GM18526 (cell line): ENCODE results near the gene KRT3.

Experiments used
- POLR2A ChIP-seq: IDR thresholded peaks from 3 replicates; pipeline ENCODE4 v1.6.1; 2011; ENCODE audit not compliant: insufficient read length; ENCODE audit errors: extremely low read depth

KRT3 gene

DNA sequence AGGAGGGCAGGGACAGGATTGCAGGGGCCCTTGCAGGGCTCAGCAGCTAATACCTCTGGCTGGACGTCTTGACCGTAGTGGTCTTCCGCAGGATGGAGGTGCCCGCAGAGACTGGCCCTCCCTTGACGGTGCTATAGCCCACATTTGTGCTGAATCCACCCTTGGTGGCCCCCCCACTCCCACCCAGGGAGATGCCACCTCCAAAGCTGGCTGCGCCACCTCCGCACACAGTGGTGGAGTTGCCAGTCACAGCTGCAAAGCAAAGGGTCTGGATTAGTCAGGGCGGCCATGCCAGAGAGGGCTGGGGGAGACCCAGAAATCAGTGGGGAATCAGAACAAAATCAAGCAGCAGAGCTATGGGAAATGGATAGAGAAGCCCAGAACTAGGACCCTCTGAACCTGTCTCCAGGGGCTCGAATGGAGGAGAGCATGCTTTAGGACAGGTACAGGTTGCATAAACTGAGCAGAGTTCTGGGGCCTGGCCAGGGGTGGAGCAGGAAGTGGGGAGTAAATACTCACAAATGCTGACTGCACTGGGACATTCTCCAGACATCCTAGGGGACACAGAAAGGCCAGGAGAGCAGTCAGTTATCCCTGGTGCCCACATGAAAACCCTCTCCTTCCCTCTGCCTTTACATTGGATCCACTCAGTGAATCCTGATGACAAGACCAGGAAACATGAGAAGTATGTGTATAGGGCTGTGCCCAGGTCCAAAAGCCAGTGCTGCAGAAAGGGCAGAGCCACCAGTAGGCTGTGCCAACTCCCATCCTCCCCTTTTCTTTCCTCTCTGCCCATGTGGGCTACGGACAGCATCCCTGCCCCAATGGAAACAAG lies 26.1 kb upstream of the KRT3 start:
- no peak for TF ChIP-seq POLR2A

DNA sequence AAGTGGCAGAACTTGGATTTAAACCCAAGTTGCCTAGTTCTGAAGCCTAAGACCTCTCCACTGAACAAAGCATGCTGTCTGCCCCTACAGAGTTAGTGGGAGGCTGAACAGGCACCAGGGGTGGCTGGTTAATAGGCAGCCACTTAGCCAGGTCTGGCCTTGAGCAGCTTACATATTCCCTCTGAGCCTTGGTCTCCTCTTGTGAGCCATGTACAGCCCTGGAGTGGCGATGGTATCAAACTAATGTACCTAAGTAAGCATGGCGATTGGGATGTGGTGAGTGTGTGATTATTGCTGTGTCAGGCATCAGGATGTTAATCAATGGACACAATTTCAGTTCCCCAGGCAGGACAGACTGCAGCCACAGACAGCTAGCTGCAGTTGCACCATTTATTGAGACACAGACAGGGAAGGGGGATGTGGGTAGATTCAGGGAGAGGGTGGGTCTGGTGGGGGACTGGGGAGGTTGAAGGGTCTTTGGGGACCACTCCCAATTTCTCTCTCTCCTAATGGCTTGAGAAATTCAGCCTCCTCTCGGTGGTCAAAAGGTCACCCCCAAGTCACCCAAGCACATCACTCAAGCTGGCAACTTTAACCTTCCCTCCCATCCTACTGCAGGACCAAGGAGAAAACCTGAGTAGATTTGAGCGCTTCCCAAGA lies 25.3 kb upstream of the KRT3 start:
- TF ChIP-seq POLR2A, result no peak

DNA sequence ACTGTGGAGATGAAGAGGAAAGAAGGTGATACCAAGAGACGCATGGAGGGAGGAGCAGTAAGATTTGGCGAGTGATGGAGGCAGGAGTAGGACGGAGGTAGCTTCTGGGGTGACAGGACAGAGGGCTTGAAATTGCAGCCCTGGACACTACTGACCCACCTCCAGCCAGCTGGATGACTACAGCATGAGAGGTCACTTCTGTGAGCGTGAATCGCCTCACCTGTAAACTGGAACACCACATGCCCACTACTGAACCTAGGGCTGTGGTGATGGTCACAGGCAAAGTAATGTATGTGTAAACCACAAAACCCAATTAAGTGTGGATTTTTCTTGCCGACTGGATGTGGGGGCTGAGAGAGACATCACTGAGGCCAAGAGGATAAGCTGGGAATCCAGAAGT lies 24.6 kb upstream of the KRT3 start:
- no peak for TF ChIP-seq POLR2A

DNA sequence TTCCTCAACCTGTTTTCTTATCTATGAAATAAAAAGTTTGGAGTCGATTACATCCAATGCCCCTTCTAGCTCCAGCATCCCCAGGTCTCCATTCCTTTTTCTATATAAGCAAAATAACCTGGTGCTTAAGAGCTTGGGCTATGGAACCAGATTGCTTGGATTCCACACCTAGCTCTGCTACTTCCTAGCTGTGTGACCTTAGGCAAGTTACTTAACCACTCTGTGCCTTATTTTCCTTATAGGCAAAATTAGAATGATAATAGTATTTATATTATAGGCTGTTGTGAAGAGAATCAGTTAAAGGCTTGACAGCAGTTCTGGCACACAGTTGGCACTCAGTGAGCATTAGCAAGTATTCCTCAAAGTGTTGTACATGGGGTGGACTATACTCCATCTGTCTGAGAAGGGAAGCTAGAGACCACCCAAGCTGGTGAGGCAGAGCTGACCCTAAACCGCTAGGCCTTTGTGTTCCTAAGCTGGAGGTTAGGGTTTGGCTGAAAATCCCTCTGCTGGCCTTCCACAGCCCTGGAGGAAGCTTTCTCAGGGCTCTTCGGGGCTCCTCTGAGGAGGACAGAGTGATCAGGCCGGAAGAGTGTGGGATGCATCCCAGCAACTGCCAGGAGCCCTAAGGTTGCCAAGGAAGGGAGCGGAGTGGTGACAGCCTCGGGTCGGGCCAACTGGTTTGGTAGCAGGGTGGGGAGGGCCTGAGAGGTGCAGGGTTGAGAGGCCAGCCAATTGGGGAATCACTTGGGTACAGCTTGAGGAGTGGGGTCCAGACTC lies 24.0 kb upstream of the KRT3 start:
- TF ChIP-seq POLR2A, result no peak

DNA sequence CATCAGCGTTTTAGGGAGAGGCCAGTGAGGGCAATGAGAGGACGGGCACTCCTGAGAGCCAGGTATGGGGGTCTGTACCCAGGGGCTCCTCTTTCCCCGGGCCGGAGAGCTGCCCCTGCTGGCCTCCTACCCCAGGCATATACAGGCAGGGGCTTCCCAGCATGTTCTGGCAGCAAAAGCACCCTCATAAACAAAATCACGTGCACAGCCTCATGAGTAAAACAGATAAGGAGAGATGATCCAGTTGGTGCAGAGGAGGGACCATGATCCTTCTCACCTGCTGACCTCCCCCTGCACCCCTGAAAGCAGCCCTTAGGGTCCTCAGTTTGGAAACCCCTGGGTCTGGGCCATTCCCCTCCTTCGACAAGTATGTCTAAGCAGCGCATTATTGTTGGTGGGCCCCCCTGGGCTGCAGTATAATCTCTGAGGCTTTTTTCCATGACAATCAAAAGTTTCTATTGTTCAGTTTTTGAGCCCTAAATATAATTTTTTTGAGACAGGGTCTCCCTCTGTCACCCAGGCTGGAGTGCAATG lies 23.0 kb upstream of the KRT3 start:
- no peak for TF ChIP-seq POLR2A

DNA sequence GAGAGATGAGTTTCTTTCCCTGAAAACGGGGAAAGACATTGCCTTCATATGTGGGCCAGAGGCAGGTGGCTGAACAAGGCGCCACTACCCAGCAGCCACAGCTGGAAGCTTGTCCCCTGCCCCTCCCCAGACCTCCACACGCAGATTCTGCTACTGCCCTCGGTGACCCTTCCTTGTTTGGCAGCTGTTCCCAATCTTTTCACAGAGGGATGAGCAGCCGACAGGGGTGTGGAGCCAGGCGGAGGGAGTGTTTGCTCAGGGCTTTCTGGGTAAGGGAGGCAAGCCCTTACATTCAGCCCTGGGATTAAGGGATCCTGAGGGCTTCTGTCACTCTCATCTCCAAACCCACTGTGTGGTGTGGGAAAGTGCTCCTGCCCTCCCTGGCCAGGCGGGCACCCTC lies 22.5 kb upstream of the KRT3 start:
- TF ChIP-seq POLR2A, result no peak

DNA sequence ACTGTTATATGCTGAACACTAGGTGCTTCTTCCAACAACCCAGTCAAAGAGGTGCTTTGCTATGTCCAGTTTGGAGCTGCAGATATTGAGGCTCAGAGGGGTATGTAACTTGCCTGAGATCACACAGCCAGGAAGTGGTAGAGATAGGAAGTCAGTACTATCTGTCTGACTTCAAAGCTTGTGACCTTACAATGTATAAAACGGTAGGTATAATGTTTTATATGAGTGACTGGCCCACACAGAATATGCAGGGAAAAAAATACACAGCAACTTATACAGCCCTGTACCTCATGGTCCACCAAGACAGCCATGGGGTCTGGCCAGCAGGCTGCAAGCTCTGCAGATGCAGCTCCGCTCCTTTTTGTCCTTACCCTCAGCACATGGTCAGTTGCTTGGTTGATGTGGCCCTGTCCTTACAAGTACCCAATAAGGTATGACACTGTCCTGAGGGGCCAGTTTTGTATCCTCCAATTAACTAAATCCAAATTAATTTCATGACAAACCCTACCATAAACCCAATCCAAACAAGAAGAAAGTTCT lies 21.9 kb upstream of the KRT3 start:
- no peak for TF ChIP-seq POLR2A

DNA sequence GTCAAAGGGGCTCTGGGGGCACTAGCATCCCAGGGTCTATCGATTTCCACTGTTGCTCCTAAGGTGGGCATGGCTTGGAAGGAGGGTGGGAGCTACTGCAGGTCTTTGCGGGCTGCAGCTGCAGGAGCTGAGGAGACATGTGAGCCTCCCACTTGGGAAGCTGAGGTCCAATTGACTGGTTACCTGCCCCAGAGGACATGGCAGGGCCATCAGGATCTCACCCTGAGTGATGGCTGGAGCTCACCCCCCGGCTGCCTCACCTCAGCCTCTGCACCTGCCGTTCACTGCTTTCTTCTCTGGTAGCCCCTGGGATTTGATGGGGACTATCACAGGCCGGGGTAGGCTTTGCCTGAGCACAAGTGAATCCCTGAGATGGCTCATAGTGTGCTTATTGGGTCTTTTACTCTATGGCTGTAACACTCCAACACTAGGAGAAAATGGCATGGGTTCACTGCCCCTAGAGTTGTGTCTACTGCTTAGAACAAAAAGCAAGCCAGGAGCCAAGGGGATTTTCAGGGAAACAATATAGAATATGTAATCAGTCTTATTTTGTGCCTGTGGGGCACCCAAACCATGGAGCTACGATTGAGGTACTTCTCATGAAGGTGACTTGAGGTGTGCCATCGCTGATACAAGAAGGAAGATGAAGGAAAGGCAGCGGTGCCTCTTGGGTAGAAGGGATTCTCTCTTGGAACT lies 21.2 kb upstream of the KRT3 start:
- TF ChIP-seq POLR2A, result no peak

DNA sequence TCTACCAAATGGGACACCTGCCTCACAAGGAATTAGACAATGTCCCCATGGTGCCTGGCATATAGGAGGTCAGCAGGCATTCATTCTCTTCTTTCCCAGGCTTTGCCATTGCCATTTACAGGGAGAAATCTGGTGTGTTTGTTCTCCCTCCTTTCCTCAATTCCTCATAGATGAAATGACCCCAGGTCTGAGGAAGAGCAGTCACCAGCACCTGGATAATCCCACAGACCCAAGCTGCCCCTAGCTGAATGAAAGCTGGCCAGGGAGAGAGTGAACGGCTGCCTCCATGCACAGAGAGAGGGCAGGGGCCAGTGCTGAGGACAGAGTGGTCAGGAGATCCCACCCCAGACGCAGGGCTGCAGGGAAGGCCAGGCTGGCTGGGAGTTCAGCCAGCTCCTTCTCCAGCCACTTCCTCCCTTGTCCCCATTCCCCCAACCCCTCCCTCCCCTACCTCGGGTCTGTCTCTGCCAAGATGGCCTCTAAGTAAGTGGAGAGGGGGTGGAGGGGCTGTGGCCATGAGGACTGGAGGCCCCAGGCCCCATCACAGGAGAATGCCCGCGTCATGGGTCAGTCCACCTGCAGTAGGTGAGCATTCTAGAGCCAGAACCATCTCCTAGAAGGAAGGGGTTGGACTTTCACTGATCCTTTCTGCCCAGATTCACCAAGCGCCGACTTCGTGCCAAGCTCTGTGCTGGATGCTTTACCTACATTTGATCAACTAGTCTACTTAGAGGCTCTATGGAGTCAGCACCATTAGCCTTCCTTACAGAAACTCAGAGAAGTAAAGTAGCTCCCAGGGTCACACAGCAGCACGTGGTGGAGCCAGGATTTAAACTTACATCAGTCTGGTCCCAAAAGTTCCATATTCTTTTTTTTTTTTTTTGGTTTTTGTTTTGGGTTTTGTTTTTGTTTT lies 20.0 kb upstream of the KRT3 start:
- no peak for TF ChIP-seq POLR2A

DNA sequence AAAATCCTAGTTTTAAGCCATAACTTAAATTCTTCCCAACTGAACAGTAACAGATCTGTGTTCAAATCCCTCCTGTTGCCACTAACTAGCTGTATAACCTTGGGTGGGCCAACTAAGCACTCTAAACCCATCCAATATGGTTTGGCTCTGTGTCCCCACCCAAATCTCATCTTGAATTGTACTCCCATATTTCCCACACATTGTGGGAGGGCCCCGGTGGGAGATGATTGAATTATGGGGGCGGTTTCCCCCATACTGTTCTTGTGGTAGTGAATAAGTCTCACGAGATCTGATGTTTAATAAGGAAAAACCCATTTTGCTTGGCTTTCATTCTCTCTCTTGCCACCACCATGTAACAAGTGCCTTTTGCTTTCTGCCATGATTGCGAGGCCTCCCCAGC lies 19.2 kb upstream of the KRT3 start:
- TF ChIP-seq POLR2A, result no peak

DNA sequence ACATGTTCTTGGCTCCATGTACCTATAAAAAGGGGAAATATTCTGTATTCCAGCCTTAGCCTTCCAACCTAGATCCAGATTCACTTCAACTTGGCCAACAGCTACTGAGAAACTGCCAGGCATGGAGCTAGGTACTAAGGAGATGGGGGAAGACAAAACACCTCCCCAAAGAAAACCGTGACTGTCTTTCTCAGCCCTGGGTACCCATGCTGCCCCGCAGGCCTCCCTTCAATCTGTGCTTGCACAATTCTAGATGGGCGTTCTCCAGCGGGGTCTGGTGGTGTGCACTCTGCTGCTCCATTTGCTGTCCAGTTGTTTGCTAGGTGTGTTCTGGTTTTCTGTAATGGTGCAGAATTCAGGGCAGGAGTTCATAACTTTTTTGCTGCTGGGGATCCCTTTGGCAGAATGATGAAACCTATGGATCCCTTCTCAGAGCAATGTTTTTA lies 18.8 kb upstream of the KRT3 start:
- TF ChIP-seq POLR2A, result no peak

DNA sequence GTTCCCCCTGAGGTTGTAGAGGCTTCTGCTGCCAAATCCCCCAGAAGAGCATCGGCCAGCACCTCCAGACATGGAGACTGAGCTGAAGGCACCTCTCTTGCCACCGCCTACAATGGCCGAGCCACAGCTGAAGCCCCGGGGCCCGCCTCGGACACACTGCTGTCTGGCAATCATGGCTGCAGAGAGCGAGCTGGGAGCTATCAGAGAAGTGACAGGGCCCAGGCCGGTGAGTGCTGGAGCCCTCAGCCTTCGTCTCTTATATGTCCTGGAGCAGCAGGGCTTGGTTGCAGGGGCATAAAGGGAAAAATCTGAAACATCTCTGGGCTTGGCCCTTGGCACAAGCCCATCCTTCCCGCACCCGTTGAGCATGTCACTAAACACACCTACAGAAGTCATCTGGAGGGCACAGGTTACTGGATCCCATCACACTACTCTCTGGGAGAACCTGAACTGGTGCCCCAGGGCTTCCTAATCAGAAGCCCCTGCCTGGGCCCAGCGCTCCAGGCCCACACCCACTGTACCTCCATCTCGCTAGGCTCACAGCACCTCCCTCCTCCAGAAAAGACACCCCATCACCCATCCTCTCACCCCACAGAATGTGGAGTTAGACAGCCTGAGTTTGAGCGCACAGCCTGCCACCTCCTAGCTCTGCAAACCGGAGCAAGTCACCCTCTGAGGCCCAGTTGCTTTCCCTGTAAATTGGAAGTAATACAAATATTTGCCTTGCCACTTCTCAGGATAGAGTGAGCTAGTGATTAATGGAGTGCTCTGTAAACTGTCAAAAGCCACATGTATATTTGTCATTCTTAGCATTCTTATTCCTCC lies 18.2 kb upstream of the KRT3 start, which contains the start of gene KRT4:
Gene KRT4, minus strand, starts transcription at position 232 of the 825 bp plus-strand sequence. Its CDS starts 58 bp downstream, at position 174.
- no peak for TF ChIP-seq POLR2A
